HAP-1 (cell line): ENCODE measurements around the gene FLYWCH1.

Source experiments
- DNase-seq, 2 experiments: peaks; one replicate each; pipeline ENCODE4 v3.0.0-alpha.2; 2016 to 2020; ENCODE audit warnings: low spot score in 2 of 2
- H3K27me3 ChIP-seq: fragments of 250-450 bp; sonication (Bioruptor Pico); 2 replicates; pipeline ENCODE4 v1.5.1; 2020; ENCODE audit warnings: low read depth, mild to moderate bottlenecking, moderate library complexity
- H3K36me3 ChIP-seq: fragments of 250-450 bp; sonication (Bioruptor Pico); replicated peaks from 2 replicates; pipeline ENCODE4 v1.5.1; 2020; ENCODE audit warnings: mild to moderate bottlenecking
- H3K4me1 ChIP-seq: fragments of 250-450 bp; sonication (Bioruptor Pico); 2 replicates; pipeline ENCODE4 v1.5.1; 2020; ENCODE audit warnings: mild to moderate bottlenecking
- H3K4me3 ChIP-seq: fragments of 250-450 bp; sonication (Bioruptor Pico); 2 replicates; pipeline ENCODE4 v1.5.1; 2020; ENCODE audit warnings: mild to moderate bottlenecking, moderate library complexity
- H3K9me3 ChIP-seq: fragments of 250-450 bp; sonication (Bioruptor Pico); 2 replicates; pipeline ENCODE4 v1.5.1; 2020; ENCODE audit warnings: mild to moderate bottlenecking, moderate library complexity
- in situ Hi-C: fragments of 300-500 bp; cut with MboI; formaldehyde crosslinking; loops from 3 replicates; pipeline ENCODE4 v1.14.3; 2020; ENCODE audit warnings: low sequenced_read_pairs, inconsistent platforms, mixed read lengths

The FLYWCH1 gene

DNA sequence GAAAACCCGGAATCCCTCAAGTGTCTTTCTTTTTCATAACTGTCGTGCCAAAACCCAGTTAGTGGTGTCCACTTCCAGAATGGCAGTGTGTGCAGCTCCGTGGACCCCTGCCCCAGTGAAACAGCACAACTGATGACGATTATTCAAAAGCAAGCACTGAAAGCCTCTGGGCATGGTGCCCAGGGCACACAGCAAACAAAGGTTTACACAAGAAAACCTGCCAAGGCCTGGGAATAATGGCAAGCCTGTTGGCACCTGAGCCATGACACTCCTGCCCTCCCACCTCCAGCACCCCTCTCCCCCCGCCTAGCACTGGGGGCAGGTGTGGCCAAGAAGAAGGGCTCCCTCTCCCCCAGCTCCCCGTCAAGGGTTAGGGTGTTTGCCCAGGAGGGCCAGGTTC is 65.7 kb downstream of the FLYWCH1 start:
- H3K36me3 ChIP-seq: peaks cover 70% of the 10 kb centered on the region
- DNase-seq: no peak
- in situ Hi-C loops: no loop called here
- H3K4me3 ChIP-seq: no peak overlapping the region
- peaks cover 30% of the 10 kb centered on the region for H3K4me1 ChIP-seq
- H3K9me3 ChIP-seq: no peaks in the 10 kb centered on the region
- H3K27me3 ChIP-seq: no peaks in the 10 kb centered on the region

DNA sequence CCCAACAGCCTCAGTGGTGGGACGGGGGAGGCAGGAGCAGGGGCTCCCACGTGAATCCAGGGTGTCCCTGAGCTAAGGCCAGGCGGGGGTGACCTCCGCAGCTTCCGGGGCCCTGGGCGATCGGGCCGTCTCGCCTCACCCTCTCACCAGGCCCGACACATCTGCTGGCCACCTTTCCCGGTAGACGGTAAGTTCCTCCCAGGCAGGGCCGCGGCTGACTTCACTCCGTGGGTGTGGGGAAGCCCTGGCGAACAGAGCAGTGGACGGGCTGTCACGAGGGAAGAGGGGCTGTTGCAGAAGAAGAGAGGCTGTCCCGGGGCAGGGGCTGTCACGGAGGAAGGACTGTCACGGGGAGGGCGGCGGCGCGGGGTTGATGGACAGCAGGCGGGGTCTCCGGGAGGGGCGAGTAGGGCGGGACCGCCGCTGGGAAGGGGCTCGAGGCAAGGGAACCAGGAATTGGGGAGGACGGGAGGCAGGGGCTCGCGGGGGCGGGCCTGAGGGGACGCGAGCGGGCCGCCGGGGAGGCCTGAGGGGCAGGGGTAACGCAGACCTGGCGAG is 68.0 kb downstream of the FLYWCH1 start:
- peak overlapping the region; percentile 78 for H3K4me3 ChIP-seq
- no peaks in the 10 kb centered on the region for H3K9me3 ChIP-seq
- peaks cover 47% of the 10 kb centered on the region for H3K36me3 ChIP-seq
- peaks cover 37% of the 10 kb centered on the region for H3K4me1 ChIP-seq
- in situ Hi-C loops: no loop called here
- DNase-seq: peak in 1 of 2 experiments; percentile 76
- H3K27me3 ChIP-seq: no peaks in the 10 kb centered on the region

DNA sequence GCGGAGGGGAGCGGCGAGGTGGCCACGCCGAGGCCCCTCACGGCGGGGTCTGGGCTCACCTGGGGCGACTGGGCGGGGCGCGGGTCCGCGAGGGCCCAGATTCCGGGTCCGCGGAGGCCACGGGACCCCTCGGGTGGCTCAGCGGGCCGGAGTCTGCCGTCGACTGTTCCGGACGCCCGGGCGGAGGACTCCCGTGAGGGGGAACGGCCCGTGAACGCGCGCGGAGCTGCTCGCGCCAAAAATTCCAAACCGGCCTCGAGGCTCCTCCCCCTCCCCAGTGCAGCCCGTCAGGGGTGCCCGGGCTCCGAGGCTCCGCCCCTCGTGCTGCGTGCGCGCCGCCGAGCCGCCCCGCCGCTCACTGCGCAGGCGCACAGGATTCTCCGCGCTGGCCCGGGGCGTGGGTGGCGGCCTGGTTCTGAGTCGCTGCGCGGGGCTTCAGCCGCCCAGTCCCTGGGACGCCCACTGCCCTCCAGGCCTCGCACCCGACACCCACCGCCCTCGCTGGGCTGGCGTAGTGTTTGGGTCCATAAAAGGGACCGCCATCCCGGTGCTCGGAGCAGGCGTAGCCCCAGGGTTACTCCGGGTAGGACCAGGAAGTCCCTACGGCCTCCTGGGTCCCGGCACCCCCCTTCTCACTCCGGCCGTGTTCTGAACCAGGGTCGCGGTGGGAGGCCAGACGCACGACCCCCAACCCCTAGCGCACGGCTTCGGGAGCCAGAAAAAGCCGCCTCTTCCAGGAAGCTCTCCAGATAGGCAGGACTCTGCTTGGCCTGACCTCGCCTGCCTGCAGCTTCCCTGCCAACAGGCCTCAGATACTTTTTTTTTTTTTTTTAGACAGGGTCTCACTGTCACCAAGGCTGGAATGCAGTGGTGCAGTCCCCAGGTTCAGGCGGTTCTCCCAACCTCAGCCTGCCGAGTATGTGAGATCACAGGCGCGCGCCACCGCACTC is 68.8 kb downstream of the FLYWCH1 start, which contains the start of gene PKMYT1:
Gene PKMYT1 (minus strand): TSS at position 220 of the 950 bp plus-strand sequence. CDS start 789 bp downstream, outside the sequence.
- Histone ChIP-seq H3K36me3 (peaks cover 39% of the 10 kb centered on the region), H3K27me3 (no peaks in the 10 kb centered on the region), H3K9me3 (no peaks in the 10 kb centered on the region), H3K4me1 (peaks cover 37% of the 10 kb centered on the region), H3K4me3 (peak within 1 kb of the TSS; percentile 78)
- peak; percentile 84 to 95 for DNase-seq
- in situ Hi-C loops: no loop called here

DNA sequence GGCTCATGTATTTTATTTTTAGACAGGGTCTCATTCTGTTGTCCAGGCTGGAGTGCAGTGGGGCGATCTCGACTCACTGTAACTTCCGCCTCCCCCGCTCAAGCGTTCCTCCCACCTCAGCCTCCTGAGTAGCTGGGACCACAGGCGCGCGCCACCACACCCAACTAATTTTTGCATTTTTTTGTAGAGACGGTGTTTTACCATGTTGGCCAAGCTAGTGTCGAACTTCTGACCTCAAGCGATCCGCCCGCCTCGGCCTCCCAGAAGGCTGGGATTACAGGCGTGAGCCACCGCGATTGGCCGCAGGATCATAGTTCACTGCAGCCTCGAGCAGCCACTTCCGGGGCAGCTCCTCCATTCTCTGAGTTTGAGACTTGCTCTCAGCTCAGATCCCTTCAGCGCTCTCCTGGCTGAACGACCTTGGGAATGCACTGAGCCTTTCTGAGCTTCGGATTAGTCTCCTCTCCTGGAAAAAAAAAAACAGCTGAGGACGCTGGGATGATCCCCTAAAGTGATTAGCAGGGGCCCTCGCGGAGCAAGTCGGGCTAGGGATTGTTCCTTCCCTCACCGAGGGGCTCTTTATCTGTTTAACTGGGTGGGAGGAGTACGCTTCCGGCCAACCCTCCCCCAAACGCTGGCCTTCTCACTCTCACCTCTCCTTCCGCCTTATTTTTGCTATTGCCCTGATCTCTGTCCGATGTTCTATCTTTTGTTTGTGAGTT is 69.6 kb downstream of the FLYWCH1 start:
- Histone ChIP-seq H3K36me3 (peaks cover 31% of the 10 kb centered on the region), H3K4me1 (peaks cover 37% of the 10 kb centered on the region), H3K9me3 (no peaks in the 10 kb centered on the region), H3K27me3 (no peaks in the 10 kb centered on the region), H3K4me3 (peak overlapping the region; percentile 78; the same call in 1 of the 2 replicates)
- peak in 1 of 2 experiments; percentile 57 for DNase-seq
- in situ Hi-C loops: no loop called here

DNA sequence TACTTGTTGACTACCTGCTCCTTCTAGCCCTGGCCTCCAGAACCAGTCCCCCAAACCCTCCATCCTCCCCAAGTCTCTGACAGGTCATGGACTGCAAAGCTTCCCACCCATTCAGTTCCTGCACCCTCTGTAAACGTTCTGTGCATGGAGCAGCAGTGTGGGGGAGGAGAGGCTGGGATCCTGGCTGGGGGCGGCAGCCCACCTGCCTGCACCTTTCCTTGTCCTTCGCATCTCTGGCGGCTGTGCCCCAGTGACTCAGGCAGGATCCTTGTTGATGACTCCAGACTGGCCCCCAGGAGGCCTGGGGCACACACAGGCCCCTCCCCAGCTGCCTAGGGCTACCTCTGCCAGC is 70.1 kb downstream of the FLYWCH1 start:
- H3K27me3 ChIP-seq: no peaks in the 10 kb centered on the region
- peaks cover 37% of the 10 kb centered on the region for H3K4me1 ChIP-seq
- in situ Hi-C loops: no loop called here
- no peaks in the 10 kb centered on the region for H3K9me3 ChIP-seq
- DNase-seq: no peak
- H3K36me3 ChIP-seq: peaks cover 26% of the 10 kb centered on the region
- no peak overlapping the region for H3K4me3 ChIP-seq

DNA sequence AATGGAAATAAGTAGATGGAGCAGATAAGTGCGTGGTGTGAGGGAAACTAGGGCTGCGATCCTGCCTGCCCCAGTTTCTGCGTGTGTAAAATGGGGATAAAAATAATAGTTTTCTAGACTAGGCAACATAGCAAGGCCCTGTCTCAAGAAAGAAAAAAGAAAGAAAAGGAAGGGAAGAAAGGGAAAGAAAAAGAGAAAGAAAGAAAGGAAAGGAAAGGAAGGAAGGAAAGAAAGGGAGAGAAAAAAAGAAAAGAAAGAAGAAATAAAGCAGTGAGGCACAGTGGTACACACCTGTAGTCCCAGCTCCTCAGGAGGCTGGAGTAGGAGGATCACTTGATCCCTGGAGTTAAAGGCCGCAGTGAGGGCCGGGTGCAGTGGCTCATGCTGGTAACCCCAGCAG is 70.7 kb downstream of the FLYWCH1 start:
- Histone ChIP-seq H3K4me3 (no peak overlapping the region), H3K9me3 (no peaks in the 10 kb centered on the region), H3K36me3 (peaks cover 20% of the 10 kb centered on the region), H3K4me1 (peaks cover 37% of the 10 kb centered on the region), H3K27me3 (no peaks in the 10 kb centered on the region)
- in situ Hi-C loops: no loop called here
- no peak for DNase-seq

DNA sequence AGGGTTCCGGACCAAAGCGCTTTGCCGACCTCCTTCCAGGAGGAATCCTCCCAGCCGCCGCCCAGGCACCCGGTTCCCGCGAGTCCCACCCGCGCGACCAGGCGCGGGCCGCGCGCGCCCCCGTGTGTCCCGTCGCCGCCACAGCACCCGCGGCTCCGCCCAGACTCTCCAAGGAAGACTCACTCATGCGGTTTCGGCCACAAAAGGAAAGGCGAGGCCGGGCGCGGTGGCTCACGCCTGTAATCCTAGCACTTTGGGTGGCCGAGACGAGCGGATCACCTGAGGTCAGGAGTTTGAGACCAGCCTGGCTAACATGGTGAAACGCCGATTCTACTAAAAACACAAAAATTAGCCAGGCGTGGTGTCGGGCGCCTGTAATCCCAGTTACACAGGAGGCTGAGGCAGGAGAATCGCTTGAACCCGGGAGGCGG is 72.0 kb downstream of the FLYWCH1 start:
- DNase-seq: peak; percentile 79 to 93
- peaks cover 30% of the 10 kb centered on the region for H3K4me1 ChIP-seq
- no peaks in the 10 kb centered on the region for H3K9me3 ChIP-seq
- peaks cover 7% of the 10 kb centered on the region for H3K36me3 ChIP-seq
- no peaks in the 10 kb centered on the region for H3K27me3 ChIP-seq
- in situ Hi-C loops: no loop called here
- H3K4me3 ChIP-seq: 0 out of 2 replicates have a peak overlapping the region, but pooled peaks have one; percentile 14

DNA sequence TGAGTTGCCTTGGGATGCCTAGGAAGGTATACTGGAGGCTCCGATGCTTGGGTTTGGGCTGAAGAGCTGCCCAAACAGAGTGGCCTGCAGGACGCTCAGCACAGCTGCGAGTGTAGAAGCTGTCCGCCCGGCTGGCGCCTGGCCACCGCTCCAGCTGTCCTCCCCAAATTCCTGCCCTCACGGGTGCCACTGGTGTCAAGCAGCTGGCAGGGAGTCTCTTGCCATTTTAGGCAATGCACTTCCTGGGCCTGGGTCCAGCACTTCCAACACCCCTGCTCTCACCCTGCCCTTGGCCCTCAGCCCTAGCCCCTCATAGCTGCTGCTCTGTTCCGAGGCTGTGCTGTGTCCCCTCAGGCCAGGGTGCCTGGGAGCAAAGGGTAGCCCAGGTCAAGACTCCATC is 73.7 kb downstream of the FLYWCH1 start:
- Histone ChIP-seq H3K36me3 (no peaks in the 10 kb centered on the region), H3K9me3 (no peaks in the 10 kb centered on the region), H3K4me1 (peaks cover 21% of the 10 kb centered on the region), H3K27me3 (peaks cover 3% of the 10 kb centered on the region; the same call in 1 of the 2 replicates), H3K4me3 (no peak overlapping the region)
- in situ Hi-C loops: no loop called here
- no peak for DNase-seq

DNA sequence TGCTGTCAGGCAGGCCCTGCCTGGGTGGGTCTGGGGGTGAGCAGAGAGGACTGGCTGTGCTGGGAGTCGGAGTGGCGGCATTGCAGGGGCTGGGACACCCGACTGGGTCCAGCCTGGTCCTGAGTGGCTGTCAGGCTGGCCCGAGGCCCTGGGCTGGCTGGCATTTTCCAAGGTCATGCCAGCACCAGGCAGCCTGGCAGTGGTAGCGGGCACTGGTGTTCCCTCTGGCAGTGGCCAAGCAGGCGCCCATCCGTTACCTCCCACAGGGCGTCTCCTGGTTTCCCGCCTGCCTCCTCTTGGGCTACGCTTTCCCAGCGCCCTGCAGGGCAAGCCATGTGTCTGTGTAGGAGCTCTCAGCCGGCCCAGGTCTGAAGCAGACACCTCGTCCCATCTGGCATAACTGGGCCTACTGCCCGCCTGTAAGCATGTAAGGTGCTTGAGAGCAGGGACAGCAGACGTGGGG is 74.2 kb downstream of the FLYWCH1 start:
- no peak overlapping the region for H3K4me3 ChIP-seq
- no peaks in the 10 kb centered on the region for H3K9me3 ChIP-seq
- DNase-seq: no peak
- in situ Hi-C loops: no loop called here
- no peaks in the 10 kb centered on the region for H3K36me3 ChIP-seq
- peaks cover 17% of the 10 kb centered on the region for H3K4me1 ChIP-seq
- peaks cover 3% of the 10 kb centered on the region; the same call in 1 of the 2 replicates for H3K27me3 ChIP-seq

DNA sequence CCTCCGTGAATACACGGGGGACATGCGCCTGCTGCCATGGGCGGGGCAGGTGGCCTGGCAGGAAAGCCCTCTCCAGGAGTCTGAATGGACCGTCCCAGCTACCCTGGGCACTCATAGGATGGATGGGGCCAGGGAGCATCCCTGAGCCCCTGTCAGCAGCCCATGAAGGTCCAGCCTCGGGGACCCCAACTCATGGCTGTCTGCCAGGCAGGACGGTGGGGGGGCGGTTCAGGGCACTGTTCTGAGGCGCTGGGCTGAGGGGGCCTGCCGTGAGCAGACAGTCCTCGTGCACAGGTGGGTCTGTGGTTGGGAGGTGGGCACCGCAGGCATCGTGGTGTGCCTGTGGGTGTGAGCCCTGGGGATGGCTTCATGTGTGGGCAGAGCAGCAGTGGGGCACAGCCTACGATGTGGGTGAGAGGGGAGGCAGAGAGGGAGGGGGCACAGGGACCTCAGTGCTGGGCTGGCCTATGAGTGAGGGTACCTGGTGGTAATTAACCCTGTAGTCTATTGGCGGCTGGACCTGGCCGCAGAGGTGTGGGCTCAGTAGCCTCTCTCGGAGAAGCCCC is 75.0 kb downstream of the FLYWCH1 start:
- peaks cover 9% of the 10 kb centered on the region for H3K4me1 ChIP-seq
- no peaks in the 10 kb centered on the region for H3K9me3 ChIP-seq
- peaks cover 3% of the 10 kb centered on the region; the same call in 1 of the 2 replicates for H3K27me3 ChIP-seq
- H3K36me3 ChIP-seq: no peaks in the 10 kb centered on the region
- DNase-seq: no peak
- H3K4me3 ChIP-seq: no peak overlapping the region
- in situ Hi-C loops: no loop called here

DNA sequence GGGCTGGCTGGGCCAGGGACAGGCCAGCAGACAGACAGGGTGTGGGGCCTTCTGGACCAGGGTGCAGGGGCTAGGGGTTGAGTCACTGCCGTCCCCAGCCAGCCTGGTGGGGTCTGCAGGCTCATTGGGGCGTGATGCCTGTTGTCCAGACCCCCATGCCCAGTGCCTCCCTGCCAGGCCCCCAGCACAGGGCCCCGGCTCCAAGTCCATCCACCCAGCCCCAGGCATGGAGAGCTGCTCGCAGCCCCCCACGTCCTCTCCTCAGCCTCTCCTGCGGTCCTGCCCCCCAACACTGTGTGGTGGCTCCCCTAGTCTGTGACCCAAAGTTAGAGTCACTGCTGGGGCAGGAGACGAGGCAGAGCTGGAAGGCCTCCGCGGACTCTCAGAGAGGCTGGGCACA is 75.6 kb downstream of the FLYWCH1 start:
- H3K36me3 ChIP-seq: no peaks in the 10 kb centered on the region
- H3K4me1 ChIP-seq: peaks cover 7% of the 10 kb centered on the region
- H3K4me3 ChIP-seq: no peak overlapping the region
- DNase-seq: no peak
- no peaks in the 10 kb centered on the region for H3K9me3 ChIP-seq
- peaks cover 3% of the 10 kb centered on the region; the same call in 1 of the 2 replicates for H3K27me3 ChIP-seq
- in situ Hi-C loops: no loop called here

DNA sequence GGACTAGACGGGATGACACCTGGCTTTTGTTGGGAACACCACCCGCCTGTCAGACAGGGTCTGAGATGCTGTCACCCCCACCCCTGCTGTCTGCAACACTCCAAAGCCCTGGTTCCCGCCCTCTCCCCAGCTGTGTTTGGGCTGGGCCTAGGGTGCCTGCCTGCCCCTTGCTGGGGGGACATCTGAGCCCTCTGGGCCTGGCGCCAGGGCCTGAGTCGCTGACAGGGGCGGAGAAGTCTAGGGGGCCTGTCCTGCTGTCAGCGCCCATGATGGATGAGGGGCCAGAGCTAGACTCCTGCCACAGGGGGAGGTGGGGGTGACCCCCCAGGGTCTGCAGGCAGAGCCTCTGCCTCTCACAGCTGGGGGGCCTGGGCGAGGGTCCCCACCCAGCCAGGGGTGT is 76.1 kb downstream of the FLYWCH1 start:
- DNase-seq: no peak
- no peaks in the 10 kb centered on the region for H3K9me3 ChIP-seq
- H3K4me1 ChIP-seq: peaks cover 7% of the 10 kb centered on the region
- H3K27me3 ChIP-seq: peaks cover 3% of the 10 kb centered on the region; the same call in 1 of the 2 replicates
- no peak overlapping the region for H3K4me3 ChIP-seq
- no peaks in the 10 kb centered on the region for H3K36me3 ChIP-seq
- in situ Hi-C loops: no loop called here

DNA sequence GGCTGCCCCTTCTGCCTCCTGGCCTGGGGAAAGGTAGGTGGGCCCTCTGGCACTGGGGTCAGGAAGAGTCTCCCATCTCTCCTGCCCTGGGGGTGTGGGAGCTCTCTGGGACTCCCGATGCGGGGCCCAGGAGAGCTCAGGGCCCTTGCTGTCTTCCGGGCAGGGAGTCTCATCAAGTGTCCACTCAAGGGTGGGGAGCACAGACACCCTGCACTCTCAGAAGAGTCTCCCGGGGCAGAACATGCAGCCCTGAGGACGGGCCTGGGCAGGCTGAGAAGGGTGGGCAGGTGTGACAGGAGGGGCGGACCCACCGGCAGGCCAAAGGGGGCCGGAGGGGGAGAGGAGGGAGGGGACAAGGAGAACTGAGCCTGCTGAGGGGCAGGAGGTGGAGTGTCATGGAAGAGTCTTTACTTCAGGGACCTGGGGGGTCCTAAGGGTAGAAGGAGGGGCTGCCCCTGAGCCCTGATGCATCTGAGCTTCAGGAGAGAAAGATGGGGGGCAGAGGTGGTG is 76.9 kb downstream of the FLYWCH1 start:
- no peak overlapping the region for H3K4me3 ChIP-seq
- peaks cover 4% of the 10 kb centered on the region for H3K4me1 ChIP-seq
- no peaks in the 10 kb centered on the region for H3K9me3 ChIP-seq
- H3K36me3 ChIP-seq: no peaks in the 10 kb centered on the region
- no peak for DNase-seq
- in situ Hi-C loops: no loop called here
- peaks cover 3% of the 10 kb centered on the region; the same call in 1 of the 2 replicates for H3K27me3 ChIP-seq
